Stimulated activated CD4-positive, alpha-beta T cell treated with anti-CD3 and anti-CD28 coated beads, Interleukin-12 subunit alpha, Interleukin-12 subunit beta, amount 100 ng/mL, for 4 hours (primary cell): ENCODE results near the gene MAPK8.
"Not testable (repeated sequence)": the region's sequence is repeated elsewhere in the genome, so short reads cannot be mapped to it uniquely, and the experiment has no call there.

Experiments
- DNase-seq: peaks from one replicate; pipeline ENCODE4 v3.0.0-alpha.2; 2020

The MAPK8 gene

DNA sequence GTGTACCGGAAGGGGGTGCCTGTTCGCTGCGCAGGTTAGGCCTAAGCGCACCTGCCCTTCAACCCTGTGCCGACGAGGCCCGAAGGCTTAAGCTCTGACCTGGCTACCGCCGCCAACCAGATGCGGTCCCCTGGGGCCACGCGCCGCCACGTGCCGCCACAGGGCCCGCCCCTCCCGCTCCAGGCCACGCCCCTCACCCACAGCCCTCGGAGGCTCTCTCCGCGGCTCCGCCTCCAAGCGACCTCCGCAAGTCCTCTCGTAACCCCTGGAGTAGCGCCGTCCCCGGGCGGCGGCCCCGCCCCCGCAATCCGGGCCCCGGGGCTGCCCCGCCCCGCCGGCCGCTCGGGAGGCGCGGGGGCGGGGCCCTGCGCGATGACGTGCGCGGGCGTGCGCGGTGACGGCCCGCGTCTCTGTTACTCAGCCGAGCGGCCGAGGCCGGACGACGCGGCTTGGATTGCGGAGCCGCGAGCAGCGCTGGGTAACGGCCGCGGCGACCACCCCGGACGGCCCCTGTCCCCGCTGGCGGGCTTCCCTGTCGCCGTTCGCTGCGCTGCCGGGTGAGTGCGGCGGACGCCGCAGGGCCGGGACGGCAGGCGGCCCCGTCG is at the start of gene MAPK8:
MAPK8 (plus strand) TSS at position 413 of the 605 bp plus-strand sequence. CDS start 94,984 bp downstream, outside the sequence.
- DNase-seq: peak; percentile 93

- no peak for DNase-seq
Measured at GRCh38 chr10:48257407-48257961, 49.0 kb upstream of the MAPK8 start.

DNA sequence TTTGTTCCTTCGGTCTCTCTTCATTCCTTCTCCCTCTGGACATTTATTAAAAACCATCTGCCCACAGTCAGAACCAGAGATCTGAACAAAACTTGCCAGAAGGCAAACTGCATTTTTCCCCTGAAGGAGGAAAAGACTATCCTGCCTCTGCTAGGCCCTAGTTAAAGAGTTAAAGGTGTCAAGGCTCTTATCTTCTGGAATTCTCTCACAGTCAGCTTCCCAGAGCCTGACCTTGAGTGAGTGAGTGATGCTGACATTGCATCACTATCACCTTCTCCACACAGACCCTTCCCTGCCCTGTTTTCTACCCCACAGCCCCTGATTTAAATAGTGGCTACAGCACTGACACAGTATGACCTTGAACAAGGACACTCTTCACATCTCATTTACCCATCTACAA is 48.4 kb upstream of the MAPK8 start:
- no peak for DNase-seq

DNA sequence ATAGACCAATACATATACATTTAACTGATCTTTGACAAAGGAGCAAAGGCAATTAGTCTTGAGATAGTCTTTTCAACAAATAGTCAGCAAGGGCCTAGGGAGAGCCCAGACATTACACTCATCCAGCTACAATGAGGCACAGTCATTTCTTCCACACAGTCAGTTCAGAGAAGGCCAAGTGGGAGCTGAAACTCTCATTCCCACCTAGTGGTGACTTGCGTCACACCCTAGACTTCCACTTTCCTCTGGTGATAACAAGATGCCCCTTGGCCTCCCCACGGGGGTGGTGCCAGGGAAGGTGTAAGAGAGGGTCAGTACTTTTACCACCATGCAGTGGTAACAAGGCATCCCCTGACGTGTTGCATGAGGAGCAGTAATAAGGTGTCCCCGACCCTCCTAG is 39.9 kb upstream of the MAPK8 start:
- no peak for DNase-seq

DNA sequence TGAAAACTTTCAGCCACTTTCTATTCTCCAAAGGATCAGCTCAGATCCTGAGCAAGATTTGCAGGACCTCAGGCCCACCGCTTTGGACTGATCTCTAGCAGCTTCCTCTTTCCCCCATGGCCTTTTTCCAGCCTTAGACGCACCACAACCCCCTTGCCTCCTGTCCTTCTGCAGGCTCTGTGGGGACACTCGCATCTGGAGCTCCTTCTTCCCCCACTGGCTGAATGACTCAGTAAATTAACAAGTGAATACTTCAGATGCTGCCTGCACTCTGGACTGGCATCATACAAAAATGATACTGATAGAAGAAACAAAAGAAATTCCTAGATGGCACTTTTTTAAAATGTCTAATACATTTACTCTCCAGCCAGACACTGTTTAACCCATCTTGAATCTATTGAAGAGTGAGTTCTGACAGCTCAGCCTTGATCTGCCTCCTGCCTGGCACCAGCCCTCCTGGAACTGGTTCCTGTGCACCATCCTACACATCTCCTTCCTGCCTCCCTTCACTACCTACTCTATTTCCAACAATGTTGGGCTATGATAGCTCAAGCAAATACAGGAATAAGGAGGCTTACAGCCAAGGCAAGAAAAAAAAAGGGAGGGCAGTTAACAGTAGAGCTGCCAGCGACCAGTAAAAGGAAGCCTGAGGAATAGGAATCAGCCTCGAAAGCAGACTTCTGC is 35.3 kb upstream of the MAPK8 start:
- DNase-seq: no peak

DNA sequence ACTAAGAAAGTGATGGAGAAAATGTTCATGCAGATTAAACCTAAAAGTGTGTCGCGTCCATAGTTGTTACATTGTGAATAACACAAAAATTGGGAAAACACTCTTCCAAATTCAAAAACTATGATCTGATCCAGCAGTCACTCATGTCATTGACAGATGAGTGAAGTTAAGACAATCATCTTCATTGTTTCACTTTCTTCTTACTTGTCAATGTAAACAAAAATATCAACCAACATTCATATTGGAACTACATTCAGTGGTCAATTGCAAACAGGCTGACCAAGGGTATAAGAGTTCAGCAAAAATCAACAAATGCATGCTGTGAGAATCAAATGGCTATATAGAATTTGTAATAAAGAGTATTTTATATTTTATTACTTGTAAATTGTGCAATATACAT is 33.8 kb upstream of the MAPK8 start:
- DNase-seq: no peak

- DNase-seq: no peak
Measured at GRCh38 chr10:48273741-48274140, 32.7 kb upstream of the MAPK8 start.

DNA sequence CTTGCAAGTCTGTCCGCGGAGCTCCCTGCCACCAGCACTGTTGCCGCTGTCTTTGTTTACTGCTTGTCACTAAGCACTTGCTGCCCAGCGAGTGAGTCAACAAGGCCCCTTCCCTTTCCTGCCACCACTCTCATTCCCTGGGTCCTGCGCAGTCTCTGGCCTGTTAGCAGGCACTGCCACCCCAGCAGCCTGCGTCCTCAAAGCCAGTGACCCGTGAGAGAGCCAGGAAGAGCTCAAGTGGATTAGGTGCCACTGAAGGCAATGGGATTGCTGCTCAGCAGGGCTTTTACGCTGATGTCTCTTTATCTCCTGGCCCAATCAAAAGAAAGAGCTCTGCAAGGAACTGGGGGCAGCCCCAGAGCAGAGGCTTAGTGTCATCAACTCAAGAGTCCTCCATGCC is 31.8 kb upstream of the MAPK8 start, which contains the start of gene FRMPD2:
FRMPD2 (minus strand) TSS at position 61 of the 400 bp plus-strand sequence. CDS start 129 bp downstream, outside the sequence.
- DNase-seq: no peak

GRCh38 chr10:48277093-48277492 is 29.4 kb upstream of the MAPK8 start:
- no peak for DNase-seq

DNA sequence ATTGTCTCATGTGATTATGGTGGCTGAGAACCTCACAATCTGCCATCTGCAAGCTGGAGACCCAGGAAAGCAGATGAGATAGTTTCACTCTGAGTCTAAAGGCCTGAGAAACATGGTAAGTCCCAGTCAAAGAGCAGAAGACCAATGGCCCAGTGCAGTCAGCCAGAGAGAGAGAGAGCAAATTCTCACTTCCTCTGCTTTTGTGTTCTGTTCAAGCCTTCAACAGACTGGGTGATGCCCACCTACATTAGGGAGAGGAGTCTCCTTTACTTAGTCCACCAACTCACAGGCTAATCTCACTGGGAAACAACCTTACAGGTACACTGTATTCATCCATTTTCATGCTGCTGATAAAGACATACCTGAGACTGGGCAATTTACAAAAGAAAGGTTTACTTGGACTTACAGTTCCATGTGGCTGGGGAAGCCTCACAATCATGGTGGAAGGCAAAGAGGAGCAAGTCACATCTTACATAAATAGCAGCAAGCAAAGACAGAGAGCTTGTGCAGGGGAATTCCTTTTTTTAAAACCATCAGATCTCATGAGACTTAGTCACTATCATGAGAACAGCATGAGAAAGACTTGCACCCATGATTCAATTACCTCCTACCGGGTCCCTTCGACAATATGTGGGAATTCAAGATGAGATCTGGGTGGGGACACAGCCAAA is 27.3 kb upstream of the MAPK8 start:
- no peak for DNase-seq

- not testable (repeated sequence) for DNase-seq
Measured at GRCh38 chr10:48281697-48282096, 24.8 kb upstream of the MAPK8 start.

DNA sequence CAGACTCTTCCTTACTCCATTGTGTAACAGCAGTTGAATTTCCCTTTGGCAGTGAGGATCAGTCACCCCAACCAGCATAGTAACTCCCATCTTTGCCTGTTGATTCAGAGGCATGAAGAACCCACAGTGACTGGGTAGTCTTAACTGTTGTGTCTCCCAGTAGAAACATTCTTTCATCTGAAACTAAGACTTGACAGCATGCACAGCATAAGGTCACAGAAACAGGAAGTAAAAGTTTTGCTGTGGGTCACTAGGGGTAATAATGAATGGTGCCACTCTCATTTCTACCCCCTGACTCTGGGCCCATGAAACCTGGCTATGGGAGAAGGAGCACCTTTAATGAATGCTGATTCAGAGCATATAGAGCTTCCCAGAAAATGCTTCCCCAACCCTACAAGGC is 23.6 kb upstream of the MAPK8 start:
- DNase-seq: no peak

DNA sequence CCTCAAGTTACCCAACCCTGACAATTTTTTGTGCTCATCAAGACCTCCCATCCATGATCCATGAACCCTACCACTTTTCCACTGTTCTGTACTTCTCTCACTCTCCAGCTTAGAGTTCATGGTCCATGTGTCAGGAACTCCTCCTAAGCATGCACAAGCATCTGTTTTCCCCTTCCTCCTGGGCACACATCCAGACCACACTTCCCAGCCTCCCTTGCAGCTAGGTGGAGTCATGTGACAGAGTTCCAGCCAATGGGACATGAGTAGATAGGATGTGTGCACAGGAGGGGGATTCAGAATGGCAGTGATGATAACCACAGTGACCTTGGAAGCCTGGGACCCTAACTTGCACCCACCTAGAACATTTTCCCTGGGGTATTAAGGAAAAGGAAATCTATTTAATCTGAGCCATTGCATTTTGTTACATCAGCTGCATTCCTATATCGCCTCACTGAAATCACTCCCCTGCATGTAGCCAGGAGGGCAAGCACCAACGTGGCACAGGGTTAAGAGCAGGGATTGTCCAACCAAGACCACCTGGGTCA is 22.4 kb upstream of the MAPK8 start:
- no peak for DNase-seq

GRCh38 chr10:48284811-48285210 is 21.7 kb upstream of the MAPK8 start:
- DNase-seq: no peak

GRCh38 chr10:48285710-48286109 is 20.8 kb upstream of the MAPK8 start:
- no peak for DNase-seq

- no peak for DNase-seq
Measured at GRCh38 chr10:48286356-48286755, 20.1 kb upstream of the MAPK8 start.

- DNase-seq: no peak
Measured at GRCh38 chr10:48287417-48288391, 18.8 kb upstream of the MAPK8 start.

- DNase-seq: no peak
Measured at GRCh38 chr10:48288661-48289060, 17.8 kb upstream of the MAPK8 start.

DNA sequence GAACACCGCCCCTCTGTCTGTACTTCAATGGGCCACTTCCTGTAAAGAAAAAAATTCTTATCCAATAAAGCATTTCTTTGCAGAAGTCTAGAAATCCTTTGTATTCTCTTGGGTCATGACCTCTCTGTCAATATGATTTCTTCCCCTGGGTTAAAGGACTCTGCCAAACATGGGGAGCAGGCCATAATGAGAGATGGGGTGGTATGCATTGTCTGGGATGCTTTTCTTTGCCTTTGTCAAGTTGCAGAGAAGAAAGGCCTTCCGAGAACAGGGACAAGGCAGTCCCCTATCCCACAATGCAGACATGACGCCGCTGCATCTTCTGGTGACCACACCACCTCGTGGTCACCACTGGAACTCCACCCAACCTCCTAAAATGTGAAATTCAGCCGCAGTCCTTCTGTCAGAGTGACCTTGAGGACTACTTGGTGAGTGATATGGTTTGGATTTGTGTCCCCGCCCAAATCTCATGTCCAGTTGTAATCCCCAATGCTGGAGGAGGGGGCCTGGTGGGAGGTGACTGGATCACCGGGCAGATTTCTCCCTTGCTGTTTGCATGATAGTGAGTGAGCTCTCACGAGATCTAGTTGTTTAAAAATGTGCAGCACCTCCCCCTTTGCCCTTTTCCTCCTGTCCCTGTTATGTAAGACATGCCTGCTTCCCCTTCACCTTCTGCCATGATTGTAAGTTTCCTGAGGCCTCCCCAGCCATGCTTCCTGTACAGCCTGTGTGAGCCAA is 16.8 kb upstream of the MAPK8 start:
- peak; percentile 42 for DNase-seq

DNA sequence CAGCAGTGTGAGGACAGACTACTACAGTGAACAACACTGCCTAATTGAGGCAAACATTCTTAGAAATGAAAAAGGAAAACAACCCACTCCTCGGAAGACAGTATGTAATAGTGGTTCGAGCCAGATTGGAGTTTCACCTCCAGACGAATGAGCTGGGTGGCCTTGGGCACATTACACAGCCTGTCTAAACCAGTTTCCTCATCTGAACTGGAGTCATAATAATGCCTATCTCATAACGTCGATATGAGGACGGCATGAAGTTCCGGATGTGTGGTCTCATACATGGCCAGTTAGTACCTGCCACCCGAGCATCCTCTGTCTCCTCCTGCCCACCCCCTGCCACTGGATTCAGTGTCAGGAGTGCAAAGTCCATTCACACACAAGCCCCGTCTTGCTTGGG is 16.2 kb upstream of the MAPK8 start:
- no peak for DNase-seq

- DNase-seq: no peak
Measured at GRCh38 chr10:48291190-48291589, 15.3 kb upstream of the MAPK8 start.

- no peak for DNase-seq
Measured at GRCh38 chr10:48292616-48293015, 13.9 kb upstream of the MAPK8 start.
